Measurements from ENCODE around the gene CDC25B. TPM values are rescaled to one million over a fixed set of nuclear protein-coding genes. Genes with fewer than 3 reads are reported as not detected.

CDC25B gene
- total RNA-seq, 4 donors from 2014 or later: 13.2 to 72.8 (median 25.5) TPM

DNA sequence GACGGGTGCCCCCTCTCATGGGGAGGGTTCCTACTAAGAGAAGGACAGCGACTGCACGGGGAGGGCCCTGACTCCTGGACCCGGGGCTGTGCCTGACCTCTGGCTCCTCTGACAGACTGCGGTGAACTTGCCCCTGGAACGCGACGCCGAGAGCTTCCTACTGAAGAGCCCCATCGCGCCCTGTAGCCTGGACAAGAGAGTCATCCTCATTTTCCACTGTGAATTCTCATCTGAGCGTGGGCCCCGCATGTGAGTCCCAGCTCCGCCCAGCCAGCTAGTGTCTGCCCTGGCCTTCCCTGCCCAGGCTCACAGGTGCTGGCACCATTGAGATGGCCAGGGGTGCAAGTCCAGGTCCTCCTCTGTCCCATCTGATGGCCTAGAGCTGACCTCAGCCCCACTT, 7.2 kb downstream of the CDC25B start:
- H3K9me3 ChIP-seq: no peaks in the 10 kb centered on the region
- H3K4me3 ChIP-seq: no peak overlapping the region
- H3K36me3 ChIP-seq: no peaks in the 10 kb centered on the region
- H3K27ac ChIP-seq: no peak overlapping the region
- intact Hi-C loops (cut with DNase I; ENCODE audit: low total_unique reads): no loop called here
- no peaks in the 10 kb centered on the region for H3K27me3 ChIP-seq
- H3K4me1 ChIP-seq: peaks cover 6 to 31% of the 10 kb centered on the region in 2 donors
- DNase-seq: no peak
- no peak for TF ChIP-seq POLR2A (IDR thresholded peaks at IDR 0.05)
- TF ChIP-seq, protein P1, sequence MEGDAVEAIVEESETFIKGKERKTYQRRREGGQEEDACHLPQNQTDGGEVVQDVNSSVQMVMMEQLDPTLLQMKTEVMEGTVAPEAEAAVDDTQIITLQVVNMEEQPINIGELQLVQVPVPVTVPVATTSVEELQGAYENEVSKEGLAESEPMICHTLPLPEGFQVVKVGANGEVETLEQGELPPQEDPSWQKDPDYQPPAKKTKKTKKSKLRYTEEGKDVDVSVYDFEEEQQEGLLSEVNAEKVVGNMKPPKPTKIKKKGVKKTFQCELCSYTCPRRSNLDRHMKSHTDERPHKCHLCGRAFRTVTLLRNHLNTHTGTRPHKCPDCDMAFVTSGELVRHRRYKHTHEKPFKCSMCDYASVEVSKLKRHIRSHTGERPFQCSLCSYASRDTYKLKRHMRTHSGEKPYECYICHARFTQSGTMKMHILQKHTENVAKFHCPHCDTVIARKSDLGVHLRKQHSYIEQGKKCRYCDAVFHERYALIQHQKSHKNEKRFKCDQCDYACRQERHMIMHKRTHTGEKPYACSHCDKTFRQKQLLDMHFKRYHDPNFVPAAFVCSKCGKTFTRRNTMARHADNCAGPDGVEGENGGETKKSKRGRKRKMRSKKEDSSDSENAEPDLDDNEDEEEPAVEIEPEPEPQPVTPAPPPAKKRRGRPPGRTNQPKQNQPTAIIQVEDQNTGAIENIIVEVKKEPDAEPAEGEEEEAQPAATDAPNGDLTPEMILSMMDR (IDR thresholded peaks at IDR 0.05): no peak

DNA sequence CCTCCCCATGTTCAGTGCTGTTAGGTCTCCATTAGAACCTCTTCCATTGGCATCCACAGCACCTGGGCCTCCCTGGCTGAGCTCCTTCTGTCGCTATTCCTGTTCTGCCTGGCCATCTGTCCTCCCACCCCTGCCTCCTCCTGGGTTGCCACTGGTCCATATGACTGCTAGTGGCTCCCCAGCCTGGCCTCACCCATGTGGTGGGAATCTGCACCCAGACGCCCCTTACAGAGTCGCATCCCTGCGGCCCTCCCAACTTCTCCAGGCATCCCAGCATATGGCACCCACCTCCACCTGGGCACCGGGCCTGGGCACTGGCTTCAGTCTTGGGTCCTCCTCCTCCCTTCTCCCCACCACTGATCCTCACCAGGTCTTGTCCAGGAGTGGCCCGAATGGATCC, 7.7 kb downstream of the CDC25B start:
- H3K36me3 ChIP-seq: no peaks in the 10 kb centered on the region
- H3K27me3 ChIP-seq: no peaks in the 10 kb centered on the region
- H3K9me3 ChIP-seq: no peaks in the 10 kb centered on the region
- no peak overlapping the region for H3K4me3 ChIP-seq
- DNase-seq: no peak
- intact Hi-C loops (cut with DNase I; ENCODE audit: low total_unique reads): no loop called here
- H3K27ac ChIP-seq: peak overlapping the region in 1 of 2 donors; percentile 92
- TF ChIP-seq, protein P1 (IDR thresholded peaks at IDR 0.05): no peak
- TF ChIP-seq POLR2A (IDR thresholded peaks at IDR 0.05): no peak
- H3K4me1 ChIP-seq: peaks cover 6 to 30% of the 10 kb centered on the region in 2 donors

DNA sequence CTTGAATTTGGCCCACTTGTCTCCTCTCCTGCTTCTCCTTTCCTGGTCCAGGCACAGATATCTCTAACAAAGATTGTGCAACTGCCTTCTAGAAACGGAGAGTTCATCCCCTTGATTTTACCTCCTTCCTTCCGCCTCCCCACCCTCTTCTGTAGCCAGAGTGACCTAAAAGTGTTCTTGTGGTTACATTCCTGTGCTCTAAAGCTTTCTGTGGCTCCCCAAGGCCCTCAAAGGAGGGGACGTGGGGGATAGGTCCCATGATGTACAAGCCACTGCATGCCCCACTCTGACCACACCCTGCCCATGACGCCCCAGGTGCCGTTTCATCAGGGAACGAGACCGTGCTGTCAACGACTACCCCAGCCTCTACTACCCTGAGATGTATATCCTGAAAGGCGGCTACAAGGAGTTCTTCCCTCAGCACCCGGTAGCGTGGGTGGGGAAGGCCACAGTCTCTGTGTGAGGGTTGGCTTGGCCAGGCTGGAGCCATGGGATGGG, 8.2 kb downstream of the CDC25B start:
- TF ChIP-seq, protein P1 (IDR thresholded peaks at IDR 0.05): no peak
- Histone ChIP-seq H3K27me3 (no peaks in the 10 kb centered on the region), H3K9me3 (no peaks in the 10 kb centered on the region), H3K4me3 (no peak overlapping the region), H3K4me1 (peaks cover 6 to 26% of the 10 kb centered on the region in 2 donors), H3K36me3 (no peaks in the 10 kb centered on the region), H3K27ac (peak overlapping the region; percentile 92 to 96)
- no peak for DNase-seq
- intact Hi-C loops (cut with DNase I; ENCODE audit: low total_unique reads): no loop called here

DNA sequence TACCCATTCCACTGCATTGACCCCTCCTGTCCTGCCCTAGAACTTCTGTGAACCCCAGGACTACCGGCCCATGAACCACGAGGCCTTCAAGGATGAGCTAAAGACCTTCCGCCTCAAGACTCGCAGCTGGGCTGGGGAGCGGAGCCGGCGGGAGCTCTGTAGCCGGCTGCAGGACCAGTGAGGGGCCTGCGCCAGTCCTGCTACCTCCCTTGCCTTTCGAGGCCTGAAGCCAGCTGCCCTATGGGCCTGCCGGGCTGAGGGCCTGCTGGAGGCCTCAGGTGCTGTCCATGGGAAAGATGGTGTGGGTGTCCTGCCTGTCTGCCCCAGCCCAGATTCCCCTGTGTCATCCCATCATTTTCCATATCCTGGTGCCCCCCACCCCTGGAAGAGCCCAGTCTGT, 8.7 kb downstream of the CDC25B start:
- peak overlapping the region; percentile 92 to 96 for H3K27ac ChIP-seq

DNA sequence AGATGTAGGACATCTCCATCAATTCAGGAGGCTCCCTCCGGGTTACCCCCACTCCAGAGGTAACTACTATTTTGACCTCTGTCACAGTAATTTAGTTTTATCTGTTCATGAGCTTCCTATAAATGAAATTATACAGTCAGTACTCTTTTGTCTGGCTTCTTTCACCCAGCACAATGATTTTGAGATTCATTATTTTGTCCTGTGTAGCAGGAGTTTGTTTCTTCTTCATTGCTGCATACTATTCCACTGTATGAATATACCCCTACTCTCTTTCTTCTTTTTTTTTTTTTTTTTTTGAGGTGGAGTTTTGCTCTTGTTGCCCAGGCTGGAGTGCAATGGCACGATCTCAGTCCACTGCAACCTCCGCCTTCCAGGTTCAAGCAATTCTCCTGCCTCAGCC, 12.4 kb downstream of the CDC25B start:
- no peaks in the 10 kb centered on the region for H3K36me3 ChIP-seq
- intact Hi-C loops (cut with DNase I; ENCODE audit: low total_unique reads): no loop called here
- peak overlapping the region; percentile 92 to 96 for H3K27ac ChIP-seq
- TF ChIP-seq POLR2A (IDR thresholded peaks at IDR 0.05): no peak
- TF ChIP-seq, protein P1 (IDR thresholded peaks at IDR 0.05): no peak
- H3K4me3 ChIP-seq: no peak overlapping the region
- no peaks in the 10 kb centered on the region for H3K9me3 ChIP-seq
- no peak for DNase-seq
- H3K4me1 ChIP-seq: peaks cover 13 to 42% of the 10 kb centered on the region in 2 donors
- no peaks in the 10 kb centered on the region for H3K27me3 ChIP-seq

More for the DNA sequence above, 8.7 kb downstream of the CDC25B start:
- intact Hi-C loops (cut with DNase I; ENCODE audit: low total_unique reads): no loop called here
- no peak for TF ChIP-seq POLR2A (IDR thresholded peaks at IDR 0.05)
- TF ChIP-seq, protein P1 (IDR thresholded peaks at IDR 0.05): no peak
- no peaks in the 10 kb centered on the region for H3K36me3 ChIP-seq
- no peak overlapping the region for H3K4me3 ChIP-seq
- no peak for DNase-seq
- peaks cover 6 to 29% of the 10 kb centered on the region in 2 donors for H3K4me1 ChIP-seq
- no peaks in the 10 kb centered on the region for H3K9me3 ChIP-seq
- no peaks in the 10 kb centered on the region for H3K27me3 ChIP-seq
